H9 (cell line): ENCODE measurements around the gene MTHFD1L. TPM values are rescaled to one million over a fixed set of nuclear protein-coding genes. Genes with fewer than 3 reads are reported as not detected.

Experiments
- DNase-seq: peaks from one replicate; pipeline ENCODE4 v3.0.0-alpha.2; 2017
- H2AFZ ChIP-seq: one replicate; pipeline ENCODE4 v1.6.1; 2013; ENCODE audit warnings: mild to moderate bottlenecking, low read length, control low read depth, moderate library complexity
- H2AK5ac ChIP-seq: 2 replicates; pipeline ENCODE4 v1.6.1; 2013; ENCODE audit warnings: low read length, control low read depth, mixed read lengths; ENCODE audit not compliant: insufficient read length
- H2BK120ac ChIP-seq: one replicate; pipeline ENCODE4 v1.6.1; 2013; ENCODE audit warnings: low read depth, mild to moderate bottlenecking, low read length, control low read depth, inconsistent platforms; ENCODE audit not compliant: poor library complexity, severe bottlenecking
- H2BK12ac ChIP-seq: 2 replicates; pipeline ENCODE4 v1.6.1; 2013; ENCODE audit warnings: low read length, control low read depth, mixed read lengths, low read depth; ENCODE audit not compliant: insufficient read length
- H2BK15ac ChIP-seq: 2 replicates; pipeline ENCODE4 v1.6.1; 2013; ENCODE audit warnings: low read depth, low read length, control low read depth
- H2BK20ac ChIP-seq: one replicate; pipeline ENCODE4 v1.6.1; 2013; ENCODE audit warnings: low read depth, mild to moderate bottlenecking, low read length, control low read depth, inconsistent platforms; ENCODE audit not compliant: poor library complexity, severe bottlenecking
- H2BK5ac ChIP-seq: 2 replicates; pipeline ENCODE4 v1.6.1; 2013; ENCODE audit warnings: low read length, control low read depth, mixed read lengths; ENCODE audit not compliant: insufficient read length
- H3K14ac ChIP-seq: 2 replicates; pipeline ENCODE4 v1.6.1; 2013; ENCODE audit warnings: low read length, control low read depth; ENCODE audit not compliant: insufficient read depth
- H3K18ac ChIP-seq: 2 replicates; pipeline ENCODE4 v1.6.1; 2013; ENCODE audit warnings: low read depth, mild to moderate bottlenecking, mixed read lengths, low read length, control low read depth; ENCODE audit not compliant: insufficient read length
- H3K23ac ChIP-seq: 2 replicates; pipeline ENCODE4 v1.6.1; 2013; ENCODE audit warnings: low read length, control low read depth, mixed read lengths, low read depth; ENCODE audit not compliant: insufficient read length
- H3K23me2 ChIP-seq: 2 replicates; pipeline ENCODE4 v1.6.1; 2013; ENCODE audit warnings: low read depth, mild to moderate bottlenecking, mixed read lengths, low read length, control low read depth; ENCODE audit not compliant: insufficient read length, poor library complexity, severe bottlenecking
- H3K27ac ChIP-seq: 2 replicates; pipeline ENCODE4 v1.5.1; 2013; ENCODE audit warnings: low read length, control low read depth, mixed read lengths, low read depth; ENCODE audit not compliant: insufficient read length
- H3K27me3 ChIP-seq: 2 replicates; pipeline ENCODE4 v1.6.1; 2013; ENCODE audit warnings: low read length, control low read depth, inconsistent platforms; ENCODE audit not compliant: insufficient read depth
- H3K4ac ChIP-seq: 2 replicates; pipeline ENCODE4 v1.6.1; 2013; ENCODE audit warnings: low read depth, mild to moderate bottlenecking, control low read depth, inconsistent platforms, low read length, moderate library complexity
- H3K4me1 ChIP-seq: 2 replicates; pipeline ENCODE4 v1.6.1; 2013; ENCODE audit warnings: low read length, control low read depth, inconsistent platforms; ENCODE audit not compliant: insufficient read depth
- H3K4me2 ChIP-seq: 2 replicates; pipeline ENCODE4 v1.6.1; 2013; ENCODE audit warnings: low read length, control low read depth, mixed read lengths; ENCODE audit not compliant: insufficient read length, insufficient read depth
- H3K56ac ChIP-seq: 2 replicates; pipeline ENCODE4 v1.6.1; 2013; ENCODE audit warnings: low read depth, mild to moderate bottlenecking, mixed read lengths, low read length, control low read depth; ENCODE audit not compliant: insufficient read length
- H3K79me1 ChIP-seq: 2 replicates; pipeline ENCODE4 v1.6.1; 2013; ENCODE audit warnings: low read depth, mild to moderate bottlenecking, moderate library complexity, low read length, control low read depth, inconsistent platforms; ENCODE audit not compliant: insufficient read depth, poor library complexity, severe bottlenecking
- H3K79me2 ChIP-seq: 2 replicates; pipeline ENCODE4 v1.6.1; 2013; ENCODE audit warnings: low read length, control low read depth, inconsistent platforms; ENCODE audit not compliant: insufficient read depth
- H3K9ac ChIP-seq: 2 replicates; pipeline ENCODE4 v1.6.1; 2013; ENCODE audit warnings: low read length, control low read depth, mixed read lengths; ENCODE audit not compliant: insufficient read length; ENCODE audit errors: extremely low read depth
- H3K9me3 ChIP-seq: one replicate; pipeline ENCODE4 v1.6.1; 2013; ENCODE audit warnings: low read depth, low read length, inconsistent platforms; ENCODE audit not compliant: control insufficient read depth
- H3T11ph ChIP-seq: one replicate; pipeline ENCODE4 v1.6.1; 2013; ENCODE audit warnings: mild to moderate bottlenecking, low read length, control low read depth, inconsistent platforms
- H4K20me1 ChIP-seq: one replicate; pipeline ENCODE4 v1.6.1; 2013; ENCODE audit not compliant: control insufficient read depth, insufficient read length, insufficient read depth
- H4K5ac ChIP-seq: 2 replicates; pipeline ENCODE4 v1.6.1; 2013; ENCODE audit warnings: low read depth, mild to moderate bottlenecking, mixed read lengths, low read length, control low read depth; ENCODE audit not compliant: insufficient read length
- H4K8ac ChIP-seq: replicated peaks from 2 replicates; pipeline ENCODE4 v1.6.1; 2013; ENCODE audit warnings: low read length, control low read depth, mixed read lengths, low read depth; ENCODE audit not compliant: insufficient read length
- H4K91ac ChIP-seq: 2 replicates; pipeline ENCODE4 v1.6.1; 2013; ENCODE audit warnings: low read depth, mild to moderate bottlenecking, moderate library complexity, mixed read lengths, low read length, control low read depth; ENCODE audit not compliant: insufficient read length
- H3K27ac Mint-ChIP-seq, 3 experiments: 2 replicates in 2 of 3; 3 replicates in 1 of 3; pipeline ENCODE4 v1.8.0; 2020 to 2021; ENCODE audit warnings: mixed read lengths in 3 of 3, mild to moderate bottlenecking in 1 of 3, moderate library complexity in 1 of 3
- H3K27me3 Mint-ChIP-seq: 2 replicates; pipeline ENCODE4 v1.8.0; 2021; ENCODE audit warnings: low read depth, mild to moderate bottlenecking, moderate library complexity, mixed read lengths
- H3K36me3 Mint-ChIP-seq, 3 experiments: 2 replicates in 2 of 3; 3 replicates in 1 of 3; pipeline ENCODE4 v1.8.0; 2020 to 2021; ENCODE audit warnings: low read depth in 3 of 3, mixed read lengths in 3 of 3; ENCODE audit not compliant: insufficient read depth in 1 of 3
- H3K4me1 Mint-ChIP-seq, 2 experiments: 2 replicates each; pipeline ENCODE4 v1.8.0; 2020; ENCODE audit warnings: mixed read lengths in 2 of 2
- H3K4me3 Mint-ChIP-seq, 2 experiments: 2 replicates in 1 of 2; 3 replicates in 1 of 2; pipeline ENCODE4 v1.8.0; 2020 to 2021; ENCODE audit warnings: mild to moderate bottlenecking in 2 of 2, mixed read lengths in 2 of 2, moderate library complexity in 1 of 2
- H3K9me3 Mint-ChIP-seq, 2 experiments: 2 replicates in 1 of 2; 3 replicates in 1 of 2; pipeline ENCODE4 v1.8.0; 2020; ENCODE audit warnings: mild to moderate bottlenecking in 2 of 2, mixed read lengths in 2 of 2, moderate library complexity in 1 of 2
- CTCF ChIP-seq: fragments of 200-600 bp; sonication (generic); conservative IDR thresholded peaks from 3 replicates; pipeline ENCODE4 v1.8.0; 2021; ENCODE audit warnings: antibody characterized with exemption, mild to moderate bottlenecking
- WGBS: extraction: QIAGEN DNeasy Blood & Tissue Kit; methylation state at CpG from one replicate; pipeline ENCODE4 v1.1.7; 2013; ENCODE audit warnings: missing lambda C conversion rate, low lambda C conversion rate, mixed read lengths; ENCODE audit not compliant: insufficient read length; ENCODE audit errors: extremely low coverage; 5-methylcytosine and 5-hydroxymethylcytosine counted together
- total RNA-seq: library from RNA; stranded (reverse); gene quantifications from 2 replicates; pipeline ENCODE4 v1.2.1, GENCODE V29; 2021

Gene MTHFD1L
- total RNA-seq, 1 experiment from 2014 or later, result 90.2 TPM

GRCh38 chr6:150929416-150929815 is 63.9 kb downstream of the MTHFD1L start:
- Histone ChIP-seq H4K91ac (no peak overlapping the region), H3K4me2 (no peak overlapping the region), H2AK5ac (no peak overlapping the region), H3K18ac (no peak overlapping the region), H2BK12ac (no peak overlapping the region), H3K79me1 (no peaks in the 10 kb centered on the region), H3T11ph (no peak overlapping the region), H4K20me1 (no peaks in the 10 kb centered on the region), H3K27ac (no peak overlapping the region), H3K27me3 (no peaks in the 10 kb centered on the region), H3K79me2 (no peaks in the 10 kb centered on the region), H3K9ac (no peak overlapping the region), H3K4ac (no peak overlapping the region), H2BK20ac (no peak overlapping the region), H4K5ac (no peak overlapping the region), H3K56ac (no peak overlapping the region), H3K9me3 (no peaks in the 10 kb centered on the region), H3K23ac (no peak overlapping the region), H3K14ac (no peak overlapping the region), H3K23me2 (no peaks in the 10 kb centered on the region), H2AFZ (no peak overlapping the region), H3K4me1 (no peaks in the 10 kb centered on the region), H2BK5ac (no peak overlapping the region), H4K8ac (no peak overlapping the region), H2BK15ac (no peak overlapping the region), H2BK120ac (no peak overlapping the region)
- TF ChIP-seq CTCF, result no peak
- DNase-seq, result no peak
- no peak overlapping the region; a peak in 1 of 7 replicates for H3K27ac Mint-ChIP-seq
- no peak overlapping the region for H3K4me3 Mint-ChIP-seq
- H3K4me1 Mint-ChIP-seq, result no peaks in the 10 kb centered on the region
- WGBS, result no CpG with 5 or more reads among the region's 2 CpGs
- no peaks in the 10 kb centered on the region for H3K9me3 Mint-ChIP-seq
- no peaks in the 10 kb centered on the region for H3K27me3 Mint-ChIP-seq
- peaks cover 19 to 61% (median 43%) of the 10 kb centered on the region in 3 experiments; a peak in 5 of 7 replicates for H3K36me3 Mint-ChIP-seq
